Neuron (in vitro differentiated cells): Measurements from ENCODE around the gene ATP5ME.
"Not testable (repeated sequence)": the region's sequence is repeated elsewhere in the genome, so short reads cannot be mapped to it uniquely, and the experiment has no call there.

Source experiments
- H2AFZ ChIP-seq: one replicate; pipeline ENCODE4 v1.6.1; 2013; ENCODE audit warnings: low read depth, mild to moderate bottlenecking, inconsistent platforms, low read length, moderate library complexity
- H3K27me3 ChIP-seq: one replicate; pipeline ENCODE4 v1.6.1; 2013; ENCODE audit warnings: low read length; ENCODE audit not compliant: insufficient read depth
- H3K36me3 ChIP-seq: one replicate; pipeline ENCODE4 v1.6.1; 2013; ENCODE audit warnings: low read length; ENCODE audit not compliant: insufficient read depth
- H3K4me1 ChIP-seq: one replicate; pipeline ENCODE4 v1.6.1; 2013; ENCODE audit warnings: low read length; ENCODE audit not compliant: insufficient read depth
- H3K4me3 ChIP-seq: 2 replicates; pipeline ENCODE4 v1.5.1; 2013; ENCODE audit warnings: mild to moderate bottlenecking, low read length, moderate library complexity
- H3K9me3 ChIP-seq: one replicate; pipeline ENCODE4 v1.6.1; 2013; ENCODE audit warnings: low read length

ATP5ME gene

GRCh38 chr4:649293-649625, 24.8 kb downstream of the ATP5ME start:
- Histone ChIP-seq H3K27me3 (peaks cover 3% of the 10 kb centered on the region), H3K4me1 (no peaks in the 10 kb centered on the region), H2AFZ (no peak overlapping the region), H3K4me3 (no peak overlapping the region), H3K9me3 (no peaks in the 10 kb centered on the region), H3K36me3 (no peaks in the 10 kb centered on the region)

GRCh38 chr4:648579-649292, 25.3 kb downstream of the ATP5ME start:
- H3K36me3 ChIP-seq: no peaks in the 10 kb centered on the region
- H2AFZ ChIP-seq: no peak overlapping the region
- H3K4me1 ChIP-seq: no peaks in the 10 kb centered on the region
- H3K27me3 ChIP-seq: peaks cover 3% of the 10 kb centered on the region
- no peaks in the 10 kb centered on the region for H3K9me3 ChIP-seq
- no peak overlapping the region for H3K4me3 ChIP-seq

- H3K4me3 ChIP-seq: no peak overlapping the region
- H3K36me3 ChIP-seq: no peaks in the 10 kb centered on the region
- peaks cover 3% of the 10 kb centered on the region for H3K27me3 ChIP-seq
- no peaks in the 10 kb centered on the region for H3K9me3 ChIP-seq
- no peak overlapping the region for H2AFZ ChIP-seq
- H3K4me1 ChIP-seq: no peaks in the 10 kb centered on the region
These were observed 26.6 kb downstream of the ATP5ME start for GRCh38 chr4:647481-647880.

- no peak overlapping the region for H3K4me3 ChIP-seq
- H3K27me3 ChIP-seq: peaks cover 3% of the 10 kb centered on the region
- H3K9me3 ChIP-seq: no peaks in the 10 kb centered on the region
- no peak overlapping the region for H2AFZ ChIP-seq
- no peaks in the 10 kb centered on the region for H3K4me1 ChIP-seq
- H3K36me3 ChIP-seq: no peaks in the 10 kb centered on the region
These were observed 27.6 kb downstream of the ATP5ME start for GRCh38 chr4:646460-646859.

GRCh38 chr4:642366-642765, 31.7 kb downstream of the ATP5ME start:
- H2AFZ ChIP-seq: not testable (repeated sequence)

GRCh38 chr4:637536-638280, 36.4 kb downstream of the ATP5ME start:
- Histone ChIP-seq H3K36me3 (no peaks in the 10 kb centered on the region), H3K4me1 (peaks cover 3% of the 10 kb centered on the region), H3K27me3 (no peaks in the 10 kb centered on the region), H3K4me3 (no peak overlapping the region), H2AFZ (no peak overlapping the region), H3K9me3 (no peaks in the 10 kb centered on the region)

More at GRCh38 chr4:642366-642765, 31.7 kb downstream of the ATP5ME start:
- not testable (repeated sequence) for H3K4me3 ChIP-seq, H3K4me1 ChIP-seq, H3K9me3 ChIP-seq, H3K27me3 ChIP-seq, H3K36me3 ChIP-seq

- no peak overlapping the region for H3K4me3 ChIP-seq
- peaks cover 3% of the 10 kb centered on the region for H3K4me1 ChIP-seq
- H3K36me3 ChIP-seq: no peaks in the 10 kb centered on the region
- H3K9me3 ChIP-seq: peaks cover 3% of the 10 kb centered on the region
- no peaks in the 10 kb centered on the region for H3K27me3 ChIP-seq
- H2AFZ ChIP-seq: no peak overlapping the region
These were observed 37.4 kb downstream of the ATP5ME start for GRCh38 chr4:636628-637159.

- Histone ChIP-seq H3K4me3 (no peak overlapping the region), H3K27me3 (no peaks in the 10 kb centered on the region), H2AFZ (no peak overlapping the region), H3K9me3 (peaks cover 3% of the 10 kb centered on the region), H3K36me3 (no peaks in the 10 kb centered on the region), H3K4me1 (peaks cover 3% of the 10 kb centered on the region)
These were observed 38.0 kb downstream of the ATP5ME start for GRCh38 chr4:635851-636627.

- H3K36me3 ChIP-seq: not testable (repeated sequence)
These were observed 38.8 kb downstream of the ATP5ME start for GRCh38 chr4:635066-635835.

GRCh38 chr4:634599-634985, 39.5 kb downstream of the ATP5ME start:
- peaks cover 3% of the 10 kb centered on the region for H3K9me3 ChIP-seq
- H2AFZ ChIP-seq: no peak overlapping the region

More at GRCh38 chr4:635066-635835, 38.8 kb downstream of the ATP5ME start:
- H3K4me1 ChIP-seq, H3K4me3 ChIP-seq, H3K9me3 ChIP-seq, H3K27me3 ChIP-seq, H2AFZ ChIP-seq: not testable (repeated sequence)

GRCh38 chr4:633976-634598, 40.0 kb downstream of the ATP5ME start:
- Histone ChIP-seq H3K4me3 (no peak overlapping the region), H3K4me1 (peaks cover 3% of the 10 kb centered on the region), H3K36me3 (no peaks in the 10 kb centered on the region), H3K27me3 (peaks cover 7% of the 10 kb centered on the region), H2AFZ (no peak overlapping the region), H3K9me3 (peaks cover 3% of the 10 kb centered on the region)

More at GRCh38 chr4:634599-634985, 39.5 kb downstream of the ATP5ME start:
- Histone ChIP-seq H3K36me3 (no peaks in the 10 kb centered on the region), H3K4me3 (no peak overlapping the region), H3K27me3 (peaks cover 5% of the 10 kb centered on the region), H3K4me1 (peaks cover 3% of the 10 kb centered on the region)

- H3K4me3 ChIP-seq: no peak overlapping the region
- H3K4me1 ChIP-seq: peaks cover 3% of the 10 kb centered on the region
- H2AFZ ChIP-seq: no peak overlapping the region
- peaks cover 3% of the 10 kb centered on the region for H3K9me3 ChIP-seq
- H3K36me3 ChIP-seq: no peaks in the 10 kb centered on the region
- H3K27me3 ChIP-seq: peaks cover 7% of the 10 kb centered on the region
These were observed 40.7 kb downstream of the ATP5ME start for GRCh38 chr4:633406-633805.
